Suppressor macrophage treated with lipopolysaccharide for 4 hours (primary cell): ENCODE data around the gene PLEKHA8.
A peak's percentile ranks its signal among the peaks of the same experiment; 100 is the strongest.

ENCODE experiments used
- DNase-seq: peaks from one replicate; pipeline ENCODE4 v3.0.0-alpha.2; 2020

The PLEKHA8 gene

GRCh38 chr7:30171766-30172447 is 143.7 kb downstream of the PLEKHA8 start:
- no peak for DNase-seq

- no peak for DNase-seq
These were observed 144.2 kb downstream of the PLEKHA8 start for GRCh38 chr7:30172451-30172850.

- no peak for DNase-seq
These were observed 145.1 kb downstream of the PLEKHA8 start for GRCh38 chr7:30173058-30173897.

- no peak for DNase-seq
These were observed 147.0 kb downstream of the PLEKHA8 start for GRCh38 chr7:30175180-30175579.

GRCh38 chr7:30175636-30176147 is 147.5 kb downstream of the PLEKHA8 start:
- no peak for DNase-seq

- peak; percentile 84 for DNase-seq
These were observed 148.4 kb downstream of the PLEKHA8 start for GRCh38 chr7:30176463-30177109.

- no peak for DNase-seq
These were observed 149.0 kb downstream of the PLEKHA8 start for GRCh38 chr7:30177186-30177585.

- no peak for DNase-seq
These were observed 149.8 kb downstream of the PLEKHA8 start for GRCh38 chr7:30177965-30178364.

GRCh38 chr7:30178748-30179436 is 150.7 kb downstream of the PLEKHA8 start:
- DNase-seq = peak; percentile 83
